H9 (cell line): ENCODE data around the gene ZBTB20. TPM values are rescaled to one million over a fixed set of nuclear protein-coding genes. Genes with fewer than 3 reads are reported as not detected.

Source experiments
- DNase-seq: peaks from one replicate; pipeline ENCODE4 v3.0.0-alpha.2; 2017
- H2AFZ ChIP-seq: one replicate; pipeline ENCODE4 v1.6.1; 2013; ENCODE audit warnings: mild to moderate bottlenecking, low read length, control low read depth, moderate library complexity
- H2AK5ac ChIP-seq: 2 replicates; pipeline ENCODE4 v1.6.1; 2013; ENCODE audit warnings: low read length, control low read depth, mixed read lengths; ENCODE audit not compliant: insufficient read length
- H2BK120ac ChIP-seq: one replicate; pipeline ENCODE4 v1.6.1; 2013; ENCODE audit warnings: low read depth, mild to moderate bottlenecking, low read length, control low read depth, inconsistent platforms; ENCODE audit not compliant: poor library complexity, severe bottlenecking
- H2BK12ac ChIP-seq: 2 replicates; pipeline ENCODE4 v1.6.1; 2013; ENCODE audit warnings: low read length, control low read depth, mixed read lengths, low read depth; ENCODE audit not compliant: insufficient read length
- H2BK15ac ChIP-seq: 2 replicates; pipeline ENCODE4 v1.6.1; 2013; ENCODE audit warnings: low read depth, low read length, control low read depth
- H2BK20ac ChIP-seq: one replicate; pipeline ENCODE4 v1.6.1; 2013; ENCODE audit warnings: low read depth, mild to moderate bottlenecking, low read length, control low read depth, inconsistent platforms; ENCODE audit not compliant: poor library complexity, severe bottlenecking
- H2BK5ac ChIP-seq: 2 replicates; pipeline ENCODE4 v1.6.1; 2013; ENCODE audit warnings: low read length, control low read depth, mixed read lengths; ENCODE audit not compliant: insufficient read length
- H3K14ac ChIP-seq: 2 replicates; pipeline ENCODE4 v1.6.1; 2013; ENCODE audit warnings: low read length, control low read depth; ENCODE audit not compliant: insufficient read depth
- H3K18ac ChIP-seq: 2 replicates; pipeline ENCODE4 v1.6.1; 2013; ENCODE audit warnings: low read depth, mild to moderate bottlenecking, mixed read lengths, low read length, control low read depth; ENCODE audit not compliant: insufficient read length
- H3K23ac ChIP-seq: 2 replicates; pipeline ENCODE4 v1.6.1; 2013; ENCODE audit warnings: low read length, control low read depth, mixed read lengths, low read depth; ENCODE audit not compliant: insufficient read length
- H3K23me2 ChIP-seq: 2 replicates; pipeline ENCODE4 v1.6.1; 2013; ENCODE audit warnings: low read depth, mild to moderate bottlenecking, mixed read lengths, low read length, control low read depth; ENCODE audit not compliant: insufficient read length, poor library complexity, severe bottlenecking
- H3K27ac ChIP-seq: 2 replicates; pipeline ENCODE4 v1.5.1; 2013; ENCODE audit warnings: low read length, control low read depth, mixed read lengths, low read depth; ENCODE audit not compliant: insufficient read length
- H3K27me3 ChIP-seq: 2 replicates; pipeline ENCODE4 v1.6.1; 2013; ENCODE audit warnings: low read length, control low read depth, inconsistent platforms; ENCODE audit not compliant: insufficient read depth
- H3K4ac ChIP-seq: 2 replicates; pipeline ENCODE4 v1.6.1; 2013; ENCODE audit warnings: low read depth, mild to moderate bottlenecking, control low read depth, inconsistent platforms, low read length, moderate library complexity
- H3K4me1 ChIP-seq: 2 replicates; pipeline ENCODE4 v1.6.1; 2013; ENCODE audit warnings: low read length, control low read depth, inconsistent platforms; ENCODE audit not compliant: insufficient read depth
- H3K4me2 ChIP-seq: 2 replicates; pipeline ENCODE4 v1.6.1; 2013; ENCODE audit warnings: low read length, control low read depth, mixed read lengths; ENCODE audit not compliant: insufficient read length, insufficient read depth
- H3K56ac ChIP-seq: 2 replicates; pipeline ENCODE4 v1.6.1; 2013; ENCODE audit warnings: low read depth, mild to moderate bottlenecking, mixed read lengths, low read length, control low read depth; ENCODE audit not compliant: insufficient read length
- H3K79me1 ChIP-seq: 2 replicates; pipeline ENCODE4 v1.6.1; 2013; ENCODE audit warnings: low read depth, mild to moderate bottlenecking, moderate library complexity, low read length, control low read depth, inconsistent platforms; ENCODE audit not compliant: insufficient read depth, poor library complexity, severe bottlenecking
- H3K79me2 ChIP-seq: 2 replicates; pipeline ENCODE4 v1.6.1; 2013; ENCODE audit warnings: low read length, control low read depth, inconsistent platforms; ENCODE audit not compliant: insufficient read depth
- H3K9ac ChIP-seq: 2 replicates; pipeline ENCODE4 v1.6.1; 2013; ENCODE audit warnings: low read length, control low read depth, mixed read lengths; ENCODE audit not compliant: insufficient read length; ENCODE audit errors: extremely low read depth
- H3K9me3 ChIP-seq: one replicate; pipeline ENCODE4 v1.6.1; 2013; ENCODE audit warnings: low read depth, low read length, inconsistent platforms; ENCODE audit not compliant: control insufficient read depth
- H3T11ph ChIP-seq: one replicate; pipeline ENCODE4 v1.6.1; 2013; ENCODE audit warnings: mild to moderate bottlenecking, low read length, control low read depth, inconsistent platforms
- H4K20me1 ChIP-seq: one replicate; pipeline ENCODE4 v1.6.1; 2013; ENCODE audit not compliant: control insufficient read depth, insufficient read length, insufficient read depth
- H4K5ac ChIP-seq: 2 replicates; pipeline ENCODE4 v1.6.1; 2013; ENCODE audit warnings: low read depth, mild to moderate bottlenecking, mixed read lengths, low read length, control low read depth; ENCODE audit not compliant: insufficient read length
- H4K8ac ChIP-seq: replicated peaks from 2 replicates; pipeline ENCODE4 v1.6.1; 2013; ENCODE audit warnings: low read length, control low read depth, mixed read lengths, low read depth; ENCODE audit not compliant: insufficient read length
- H4K91ac ChIP-seq: 2 replicates; pipeline ENCODE4 v1.6.1; 2013; ENCODE audit warnings: low read depth, mild to moderate bottlenecking, moderate library complexity, mixed read lengths, low read length, control low read depth; ENCODE audit not compliant: insufficient read length
- H3K27ac Mint-ChIP-seq, 3 experiments: 2 replicates in 2 of 3; 3 replicates in 1 of 3; pipeline ENCODE4 v1.8.0; 2020 to 2021; ENCODE audit warnings: mixed read lengths in 3 of 3, mild to moderate bottlenecking in 1 of 3, moderate library complexity in 1 of 3
- H3K27me3 Mint-ChIP-seq: 2 replicates; pipeline ENCODE4 v1.8.0; 2021; ENCODE audit warnings: low read depth, mild to moderate bottlenecking, moderate library complexity, mixed read lengths
- H3K36me3 Mint-ChIP-seq, 3 experiments: 2 replicates in 2 of 3; 3 replicates in 1 of 3; pipeline ENCODE4 v1.8.0; 2020 to 2021; ENCODE audit warnings: low read depth in 3 of 3, mixed read lengths in 3 of 3; ENCODE audit not compliant: insufficient read depth in 1 of 3
- H3K4me1 Mint-ChIP-seq, 2 experiments: 2 replicates each; pipeline ENCODE4 v1.8.0; 2020; ENCODE audit warnings: mixed read lengths in 2 of 2
- H3K4me3 Mint-ChIP-seq, 2 experiments: 2 replicates in 1 of 2; 3 replicates in 1 of 2; pipeline ENCODE4 v1.8.0; 2020 to 2021; ENCODE audit warnings: mild to moderate bottlenecking in 2 of 2, mixed read lengths in 2 of 2, moderate library complexity in 1 of 2
- H3K9me3 Mint-ChIP-seq, 2 experiments: 2 replicates in 1 of 2; 3 replicates in 1 of 2; pipeline ENCODE4 v1.8.0; 2020; ENCODE audit warnings: mild to moderate bottlenecking in 2 of 2, mixed read lengths in 2 of 2, moderate library complexity in 1 of 2
- CTCF ChIP-seq: fragments of 200-600 bp; sonication (generic); conservative IDR thresholded peaks from 3 replicates; pipeline ENCODE4 v1.8.0; 2021; ENCODE audit warnings: antibody characterized with exemption, mild to moderate bottlenecking
- WGBS: extraction: QIAGEN DNeasy Blood & Tissue Kit; methylation state at CpG from one replicate; pipeline ENCODE4 v1.1.7; 2013; ENCODE audit warnings: missing lambda C conversion rate, low lambda C conversion rate, mixed read lengths; ENCODE audit not compliant: insufficient read length; ENCODE audit errors: extremely low coverage; 5-methylcytosine and 5-hydroxymethylcytosine counted together
- total RNA-seq: library from RNA; stranded (reverse); gene quantifications from 2 replicates; pipeline ENCODE4 v1.2.1, GENCODE V29; 2021

The ZBTB20 gene
- total RNA-seq, 1 experiment from 2014 or later = 0.70 TPM

- Histone ChIP-seq H2BK12ac (no peak overlapping the region), H2BK15ac (no peak overlapping the region), H2BK5ac (no peak overlapping the region), H2BK120ac (no peak overlapping the region), H4K91ac (no peak overlapping the region), H3K9ac (no peak overlapping the region), H3K27ac (no peak overlapping the region), H4K5ac (no peak overlapping the region), H3K4me1 (no peaks in the 10 kb centered on the region), H2AFZ (no peak overlapping the region), H3T11ph (no peak overlapping the region), H3K18ac (no peak overlapping the region), H3K14ac (no peak overlapping the region), H2AK5ac (no peak overlapping the region), H3K79me1 (no peaks in the 10 kb centered on the region), H3K4ac (no peak overlapping the region), H3K9me3 (no peaks in the 10 kb centered on the region), H3K23me2 (no peaks in the 10 kb centered on the region), H3K27me3 (no peaks in the 10 kb centered on the region), H3K4me2 (no peak overlapping the region), H4K20me1 (no peaks in the 10 kb centered on the region), H2BK20ac (no peak overlapping the region), H3K56ac (no peak overlapping the region), H3K23ac (no peak overlapping the region), H3K79me2 (no peaks in the 10 kb centered on the region), H4K8ac (no peak overlapping the region)
- Mint-ChIP-seq H3K36me3 (no peaks in the 10 kb centered on the region), H3K9me3 (no peaks in the 10 kb centered on the region), H3K27ac (no peak overlapping the region), H3K27me3 (no peaks in the 10 kb centered on the region), H3K4me3 (no peak overlapping the region), H3K4me1 (peaks cover 6 to 8% of the 10 kb centered on the region in 2 experiments)
- no CpG with 5 or more reads among the region's 3 CpGs for WGBS
- TF ChIP-seq CTCF = no peak
- DNase-seq = no peak
Observed at GRCh38 chr3:114444216-114444615, 702.9 kb downstream of the ZBTB20 start.
